NCI-H2081 (cell line): ENCODE measurements around the gene MIPOL1.

Experiments
- DNase-seq, 2 experiments: peaks; one replicate each; lab custom pipeline; 2025; lab: John Stamatoyannopoulos, UW

Gene MIPOL1

DNA sequence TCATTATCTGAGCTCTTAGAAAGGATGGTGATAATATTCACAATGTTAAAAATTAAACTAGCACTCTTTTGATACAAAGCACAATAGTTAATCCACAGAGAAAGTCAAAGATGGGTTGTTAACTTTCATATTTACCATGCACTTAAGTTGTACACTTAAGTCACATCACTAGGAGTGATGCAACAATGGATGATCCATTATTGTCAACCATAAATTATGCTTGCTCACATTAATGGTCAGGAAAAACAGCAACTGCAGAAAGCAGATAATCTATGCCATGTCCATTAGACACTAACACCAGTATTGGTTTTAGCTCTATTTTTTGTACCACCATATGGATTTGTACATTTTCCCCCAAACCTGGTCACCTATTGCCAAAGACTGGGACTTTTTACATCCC lies 201.8 kb downstream of the MIPOL1 start:
- no peak for DNase-seq

DNA sequence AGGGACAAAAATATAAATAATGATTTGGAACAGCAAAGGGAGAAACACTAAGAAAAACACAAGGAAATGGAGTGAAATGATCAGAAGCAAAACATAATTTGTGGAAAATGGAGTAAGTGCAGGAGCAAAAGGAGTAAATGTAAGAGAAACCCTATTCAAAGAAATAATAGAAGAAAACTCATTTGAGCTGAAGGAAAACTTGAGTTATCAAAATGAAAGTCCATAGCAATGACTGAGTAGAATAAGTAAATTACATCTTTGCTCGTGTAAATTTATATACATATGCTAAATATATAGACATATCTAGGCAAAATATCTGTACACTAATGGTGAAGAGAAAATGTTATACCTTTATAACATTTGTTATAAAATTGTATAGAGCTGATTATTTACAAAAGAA lies 203.4 kb downstream of the MIPOL1 start:
- DNase-seq: no peak

DNA sequence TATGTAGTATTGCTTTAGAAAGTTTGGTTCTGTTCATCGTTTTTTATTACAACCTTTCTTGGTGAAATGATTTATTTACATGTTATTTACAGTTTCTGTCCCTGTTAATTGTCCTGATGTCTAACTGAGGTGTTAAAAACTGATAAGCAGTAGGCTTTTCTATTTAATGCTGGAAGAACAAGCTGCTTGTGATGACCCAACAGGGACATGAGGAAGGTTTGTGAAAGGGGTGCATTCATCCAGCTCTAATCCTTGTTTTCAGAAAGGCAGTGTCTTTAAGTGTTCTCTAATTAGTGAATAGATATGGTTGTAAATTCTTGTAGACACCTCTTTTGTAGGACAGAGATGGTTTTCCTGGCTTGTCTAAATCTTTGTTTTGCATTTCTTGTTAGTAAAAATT lies 205.9 kb downstream of the MIPOL1 start:
- no peak for DNase-seq

DNA sequence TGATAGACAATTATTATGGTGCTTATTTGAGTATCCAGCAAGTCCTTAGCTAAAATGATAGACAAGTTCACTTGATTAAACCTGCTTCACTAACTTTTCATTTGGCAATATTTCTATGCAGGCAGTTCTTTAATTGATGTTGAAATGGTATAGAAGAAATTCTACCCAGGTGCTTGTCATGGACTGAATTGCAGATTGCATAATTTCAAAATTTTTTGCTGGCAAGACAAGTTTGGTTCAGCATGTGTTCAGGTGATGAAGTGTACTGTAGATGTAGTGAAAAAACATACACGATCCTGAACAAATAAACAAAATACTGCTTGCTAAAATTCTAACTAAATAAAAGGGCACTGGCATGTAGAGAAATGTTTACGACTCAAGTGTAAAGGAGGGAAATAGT lies 208.4 kb downstream of the MIPOL1 start:
- no peak for DNase-seq

DNA sequence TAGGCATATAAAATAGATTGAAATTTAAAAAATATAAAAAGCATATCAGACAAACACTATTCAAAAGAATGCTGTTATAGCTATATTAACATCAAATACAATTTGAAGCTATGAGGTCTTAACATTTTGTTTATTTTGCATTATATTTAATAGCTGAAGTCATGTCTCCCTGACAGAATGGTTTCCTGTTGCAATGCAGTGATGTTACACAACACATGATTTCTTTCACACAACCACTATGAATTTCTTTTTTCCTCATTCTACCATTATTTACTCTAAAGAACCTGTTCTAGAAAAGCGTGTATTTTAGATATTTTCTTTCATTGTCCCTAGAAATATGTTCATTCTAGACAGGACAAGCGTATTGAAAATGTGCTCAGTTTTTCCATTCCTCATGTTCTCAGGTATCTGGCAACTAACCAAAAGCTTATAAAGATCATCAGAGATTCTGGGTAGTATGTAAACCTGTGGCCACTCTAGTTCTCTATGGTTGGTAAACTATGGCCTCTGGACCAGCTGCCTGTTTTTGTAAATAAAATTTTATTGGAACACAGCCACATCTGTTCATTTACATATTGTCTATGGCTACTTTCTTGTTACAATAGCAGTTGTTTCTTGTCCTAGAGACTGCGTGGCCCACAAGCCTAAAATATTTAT lies 213.5 kb downstream of the MIPOL1 start:
- peak in 1 of 2 experiments; percentile 59 for DNase-seq

DNA sequence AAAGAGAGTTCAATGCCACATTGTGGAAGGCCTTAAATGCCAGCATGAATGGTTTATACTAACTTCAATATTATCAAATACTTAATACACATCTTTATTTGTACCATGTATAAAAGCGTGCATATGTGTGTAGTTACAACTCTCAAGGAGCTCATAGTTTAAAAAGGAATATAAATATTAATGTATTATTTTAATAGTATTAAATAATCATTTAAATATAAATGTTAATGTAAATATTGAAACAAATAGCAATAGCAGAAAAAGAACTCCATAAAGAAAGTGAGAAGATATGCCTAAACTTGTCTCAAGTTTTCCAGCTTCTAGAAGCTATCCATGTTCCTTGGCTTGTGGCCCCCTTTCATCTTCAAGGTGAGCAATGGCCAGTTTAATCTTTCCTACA lies 215.3 kb downstream of the MIPOL1 start:
- no peak for DNase-seq

DNA sequence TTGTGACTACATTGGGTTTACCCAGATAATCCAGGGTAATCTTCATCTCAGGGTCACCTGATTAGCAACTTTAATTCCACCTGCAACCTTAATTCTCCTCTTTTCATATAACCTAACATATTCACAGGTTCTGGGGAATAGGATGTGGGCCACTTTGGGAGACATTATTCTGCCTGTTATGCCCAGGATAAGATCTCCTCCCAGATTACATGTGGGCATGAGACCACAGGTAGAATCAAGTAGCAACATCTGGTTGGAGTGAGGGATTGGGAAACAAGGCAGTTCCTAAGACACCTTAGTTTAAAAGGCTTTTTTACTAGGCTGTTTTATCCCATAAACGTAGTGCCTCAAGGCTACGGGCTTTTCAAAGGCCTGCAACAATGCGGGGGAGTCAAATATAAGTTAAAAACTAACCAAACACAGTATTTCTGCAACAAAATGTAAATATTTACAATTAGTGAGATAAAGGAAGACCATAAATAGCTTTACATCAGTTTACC lies 215.8 kb downstream of the MIPOL1 start:
- DNase-seq: no peak

DNA sequence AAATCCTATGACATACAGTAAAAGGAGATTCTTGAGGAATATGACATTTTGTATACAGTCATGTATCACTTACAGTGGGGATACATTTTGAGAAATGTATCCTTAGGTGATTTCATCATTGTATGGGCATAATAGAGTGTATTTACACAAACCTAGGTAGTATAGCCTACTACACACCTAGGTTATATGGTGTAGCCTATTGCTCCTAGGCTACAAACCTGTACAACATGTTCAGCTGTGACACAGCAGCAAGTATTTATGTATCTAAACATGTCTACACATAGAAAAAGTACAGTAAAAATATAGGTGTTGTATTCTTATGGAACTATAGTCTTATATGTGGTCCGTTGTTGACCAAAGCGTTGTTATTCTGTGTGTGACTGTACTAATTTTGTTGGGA lies 218.5 kb downstream of the MIPOL1 start:
- no peak for DNase-seq

DNA sequence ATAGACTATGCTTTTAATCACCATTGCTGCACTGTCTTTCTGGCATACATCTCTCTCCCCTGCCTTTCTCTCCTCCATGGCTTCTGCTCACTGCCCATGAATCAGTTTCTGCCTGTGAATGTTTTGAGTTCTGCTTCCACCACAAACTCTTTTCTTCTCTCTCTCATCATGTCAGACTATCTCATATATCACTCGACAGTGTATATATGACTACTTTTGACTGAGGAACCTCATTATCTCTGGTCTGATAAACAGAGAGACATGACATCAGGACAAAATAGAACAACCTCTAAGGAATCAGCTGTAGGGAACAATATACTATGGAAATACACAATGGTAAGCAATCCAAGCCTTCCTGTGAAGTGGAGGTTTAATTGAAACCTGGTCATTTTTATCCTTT lies 219.4 kb downstream of the MIPOL1 start:
- DNase-seq: no peak

DNA sequence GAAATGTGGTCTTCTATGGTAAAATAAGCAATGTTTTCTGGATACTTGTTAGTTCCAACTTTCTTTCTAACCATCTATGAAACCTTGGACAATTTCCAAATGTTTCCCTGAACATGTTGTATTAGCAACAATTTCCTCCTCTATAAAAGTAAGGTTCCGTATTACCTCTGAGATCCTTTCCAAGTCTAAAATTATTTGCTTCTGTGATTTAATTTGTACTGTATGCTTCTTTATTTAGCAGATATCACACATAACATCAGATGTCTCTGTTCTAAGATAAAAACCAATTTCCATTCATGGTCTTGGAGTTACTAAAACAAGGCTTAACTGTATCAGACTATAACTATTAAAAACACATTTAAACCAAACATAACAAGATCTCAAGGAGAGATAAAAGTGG lies 220.1 kb downstream of the MIPOL1 start:
- no peak for DNase-seq

DNA sequence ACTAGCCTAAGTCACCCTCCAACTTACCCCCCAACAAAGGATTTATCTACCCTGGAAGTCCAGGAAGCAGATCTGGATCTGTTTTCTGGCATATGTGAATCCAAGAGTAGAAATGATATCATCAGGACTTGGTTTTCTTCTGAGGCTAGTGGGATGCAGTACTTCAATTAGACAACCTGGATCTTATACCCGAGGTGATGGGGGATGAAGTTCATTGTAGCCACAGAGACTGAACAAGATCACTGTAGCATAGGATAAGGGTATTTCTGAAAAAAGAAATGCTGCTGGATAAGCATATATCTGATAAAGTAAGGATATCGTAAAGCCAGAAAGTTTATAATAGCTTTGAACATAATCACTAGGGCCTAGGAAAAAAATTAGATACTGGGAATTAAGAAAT lies 222.9 kb downstream of the MIPOL1 start:
- no peak for DNase-seq

DNA sequence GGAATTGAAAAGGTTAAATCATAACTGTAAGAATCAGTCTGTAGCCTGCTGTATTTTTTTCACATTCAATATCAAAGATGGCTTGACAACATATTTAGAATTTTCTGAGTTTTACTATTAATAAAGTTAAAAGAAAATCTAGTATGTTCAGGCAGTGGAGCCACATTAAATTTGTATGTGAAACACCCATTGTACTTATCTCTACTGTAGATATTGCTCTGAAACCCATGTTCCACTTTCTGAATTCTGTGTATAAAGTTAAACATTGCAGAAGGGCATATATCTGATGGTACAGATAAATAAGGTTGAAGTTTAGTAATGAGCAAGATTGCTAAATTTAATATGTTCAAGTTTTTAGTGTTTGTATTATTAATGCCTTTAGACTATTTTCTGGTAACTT lies 224.6 kb downstream of the MIPOL1 start:
- no peak for DNase-seq

DNA sequence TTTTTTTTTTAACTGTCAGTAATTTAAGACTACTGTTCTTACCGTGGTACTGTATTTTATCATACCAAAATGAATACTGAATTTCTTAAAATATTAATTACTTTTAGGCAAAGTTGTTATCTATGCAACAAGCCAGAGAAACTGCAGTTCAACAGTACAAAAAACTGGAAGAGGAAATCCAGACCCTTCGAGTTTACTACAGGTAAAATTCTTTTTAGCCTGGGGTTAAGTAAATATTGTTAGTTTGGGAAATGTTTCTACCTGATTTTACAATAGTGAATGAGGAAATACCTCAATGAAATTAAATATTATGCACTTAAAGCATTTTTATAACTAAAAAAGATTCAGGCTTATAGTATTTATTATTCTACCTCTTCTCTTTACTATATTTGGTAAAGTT lies 225.0 kb downstream of the MIPOL1 start:
- DNase-seq: no peak

DNA sequence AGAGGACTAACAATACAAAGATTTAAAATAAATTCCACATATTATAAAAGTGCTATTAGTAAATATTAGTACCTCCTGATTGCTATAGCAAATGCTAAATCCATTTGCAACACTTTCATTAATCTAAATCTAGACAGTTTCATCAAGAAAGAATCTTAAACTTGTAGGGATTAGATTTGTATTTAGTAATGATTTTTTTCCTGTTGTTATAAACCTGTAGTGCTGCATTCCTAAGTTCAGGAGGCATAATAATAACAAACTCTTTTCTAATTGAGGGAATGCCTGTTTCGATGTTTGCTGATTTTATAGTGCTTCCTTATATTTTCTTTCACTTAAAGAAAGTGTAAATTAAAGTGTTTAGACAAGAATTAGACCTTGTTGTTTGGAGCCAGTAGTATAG lies 231.2 kb downstream of the MIPOL1 start:
- no peak for DNase-seq

DNA sequence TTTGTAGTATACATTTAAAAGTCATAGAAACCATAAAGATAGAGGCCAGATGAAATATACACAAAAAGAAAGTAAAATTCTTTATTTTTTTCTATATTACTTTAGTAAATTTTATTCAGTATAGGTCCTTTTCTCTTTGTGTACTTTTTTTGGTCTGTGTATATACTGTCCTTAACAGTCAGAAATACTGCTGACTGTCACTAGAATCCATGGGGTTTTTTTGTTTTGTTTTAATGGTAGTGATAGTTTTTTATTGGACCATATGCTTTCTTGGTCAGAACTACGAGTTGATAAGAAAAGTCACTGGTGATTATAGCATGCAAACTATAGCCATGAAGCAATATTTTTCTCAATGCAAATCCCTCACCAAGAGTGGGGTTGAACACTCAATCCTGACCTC lies 231.9 kb downstream of the MIPOL1 start:
- no peak for DNase-seq

DNA sequence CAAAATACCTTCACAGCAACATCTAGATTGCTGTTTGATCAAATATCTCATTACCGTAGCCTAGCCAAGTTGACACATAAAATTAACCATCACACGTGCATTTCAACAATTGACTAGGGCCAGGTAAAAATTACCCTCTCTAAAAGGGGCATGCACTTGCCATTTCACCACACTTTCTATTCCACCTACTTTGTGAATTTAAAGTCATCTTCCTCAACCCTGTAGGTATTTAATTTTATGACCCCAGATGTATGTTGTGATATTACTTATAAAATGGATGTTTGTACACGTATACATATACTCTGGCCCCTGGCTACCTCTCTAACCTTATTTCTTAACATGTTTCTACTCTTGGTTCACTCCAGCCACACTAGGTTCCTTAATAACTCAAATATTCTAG lies 237.1 kb downstream of the MIPOL1 start:
- DNase-seq: no peak

DNA sequence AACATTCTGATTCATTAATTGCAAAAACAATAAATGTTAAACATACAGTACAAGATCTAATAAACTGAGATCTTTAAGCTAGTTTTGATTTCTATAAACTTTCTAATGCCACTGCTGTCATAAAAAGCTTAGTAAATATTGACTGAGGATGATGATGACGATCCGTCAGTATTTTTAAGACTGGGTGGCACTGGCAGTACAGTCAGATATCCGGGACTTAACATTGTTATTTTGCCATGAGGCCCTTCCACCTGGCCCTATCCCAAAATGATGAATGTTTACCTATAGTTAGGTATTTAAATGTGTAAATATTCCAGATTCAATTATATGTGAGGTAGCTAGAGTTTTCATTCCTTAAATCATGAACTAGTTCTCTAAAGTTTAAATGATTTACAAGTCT lies 238.8 kb downstream of the MIPOL1 start:
- peak; percentile 33 to 83 for DNase-seq

DNA sequence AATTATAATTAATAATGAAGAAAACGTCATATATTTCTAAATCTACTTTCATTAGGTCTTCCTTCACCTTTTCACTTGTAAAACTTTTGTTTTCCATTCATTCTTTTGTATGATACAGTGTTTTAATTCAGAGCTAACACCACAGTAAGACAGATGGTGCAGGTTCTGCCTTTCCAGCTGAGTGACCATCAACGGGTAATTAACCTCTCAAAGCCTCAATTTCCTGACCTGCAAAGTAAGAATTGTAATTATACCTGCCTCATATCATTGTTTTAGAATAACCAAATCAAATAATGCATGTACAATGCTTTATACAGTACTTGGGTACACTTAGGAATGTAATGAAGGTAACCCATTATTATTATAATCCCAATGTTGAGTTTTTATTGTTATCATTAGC lies 239.8 kb downstream of the MIPOL1 start:
- DNase-seq: peak; percentile 12 to 81

DNA sequence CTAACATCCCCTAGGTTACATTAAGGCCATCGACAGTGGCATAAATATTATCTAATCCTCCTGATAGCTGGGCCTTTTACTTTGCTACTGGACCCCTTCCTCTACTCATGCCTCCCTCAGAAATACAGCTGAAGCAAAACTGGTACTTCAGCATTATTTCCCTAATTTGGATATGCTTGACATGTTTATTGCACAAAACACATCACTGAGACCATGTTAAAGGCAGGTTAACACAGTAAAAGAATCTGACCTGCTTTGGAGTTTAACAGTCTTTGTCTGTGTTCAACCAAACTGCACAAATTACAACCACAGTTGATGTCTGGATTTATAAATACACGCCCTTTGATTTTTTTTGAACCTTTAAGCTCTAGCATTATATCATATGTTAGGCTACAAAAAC lies 240.7 kb downstream of the MIPOL1 start:
- no peak for DNase-seq

DNA sequence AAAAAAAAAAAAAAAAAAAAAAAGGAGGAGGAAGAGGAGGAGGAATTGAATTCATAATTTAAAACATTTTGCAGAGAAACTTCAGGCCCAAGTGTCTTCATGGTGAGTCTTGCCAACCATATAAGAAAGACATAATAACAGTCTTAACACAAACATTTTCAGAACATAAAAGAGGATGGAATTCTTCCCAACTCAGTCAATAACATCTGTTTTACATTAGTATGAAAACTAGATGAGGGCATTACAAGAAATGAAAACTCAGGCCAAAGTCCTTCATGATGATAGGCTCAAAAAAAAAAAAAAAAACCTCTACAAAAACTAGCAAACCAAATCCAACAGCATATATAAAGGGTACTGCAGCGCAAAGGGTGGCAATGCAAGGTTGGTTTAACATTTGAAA lies 245.7 kb downstream of the MIPOL1 start:
- DNase-seq: no peak

DNA sequence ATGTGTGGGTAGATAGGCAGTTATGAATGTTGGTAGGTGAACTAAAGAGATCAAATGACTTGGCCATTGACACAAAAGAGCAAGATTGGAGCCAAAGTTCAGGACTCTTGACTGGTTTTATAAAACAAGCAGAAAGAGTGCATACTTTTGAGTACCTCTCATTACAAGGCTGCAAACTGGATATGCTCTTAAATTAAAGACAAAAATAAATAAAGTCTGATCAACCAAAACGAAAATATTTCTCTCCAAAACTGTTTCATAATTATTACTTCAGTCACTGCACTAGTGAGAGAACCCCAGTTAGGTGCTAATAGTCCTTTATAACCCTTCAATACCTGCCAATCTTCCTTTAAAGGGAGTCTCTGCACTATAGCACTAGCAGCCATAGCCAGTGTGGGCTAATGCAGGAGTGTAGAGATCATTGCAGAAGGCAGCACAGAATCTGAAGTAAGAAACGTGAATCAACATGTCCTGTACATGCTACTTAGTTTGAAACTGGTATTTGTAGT lies 250.2 kb downstream of the MIPOL1 start:
- DNase-seq: no peak

DNA sequence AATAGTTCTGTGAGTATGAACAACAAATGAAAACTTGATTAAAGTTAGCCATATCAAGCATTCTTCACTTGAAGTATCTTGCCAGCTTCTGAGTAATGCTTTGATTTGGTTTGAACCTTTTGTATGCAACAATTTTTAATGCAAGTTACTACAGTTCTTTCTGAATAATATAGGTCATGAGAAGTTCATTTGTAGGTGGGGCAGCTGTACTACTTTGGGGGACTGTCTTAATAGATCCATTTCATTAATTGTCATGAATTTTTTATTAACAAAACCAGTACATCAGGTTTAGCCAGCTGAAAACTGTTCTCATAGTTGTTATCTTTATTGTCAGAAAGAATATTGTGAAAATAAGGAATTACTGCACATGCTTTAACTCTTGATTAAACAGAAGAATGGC lies 254.6 kb downstream of the MIPOL1 start:
- DNase-seq: no peak

DNA sequence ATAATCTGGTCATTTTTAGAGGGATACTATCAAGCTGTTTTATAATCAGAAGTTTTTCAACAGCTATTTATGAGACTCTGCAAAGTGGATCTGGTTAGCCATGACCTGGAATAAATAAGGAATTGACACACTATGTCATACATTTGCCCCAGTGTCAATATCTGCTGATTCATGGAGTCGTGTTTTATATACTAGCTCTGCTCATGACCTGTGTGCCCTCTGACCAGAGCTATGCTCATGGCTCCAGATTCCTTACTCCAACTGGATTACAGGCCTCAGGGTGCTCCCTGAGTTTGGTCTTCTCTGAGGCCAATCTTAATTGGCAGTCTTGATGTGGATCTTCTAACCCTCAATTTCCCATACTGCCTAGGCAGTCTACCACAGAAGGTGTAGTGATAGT lies 256.2 kb downstream of the MIPOL1 start:
- DNase-seq: no peak

DNA sequence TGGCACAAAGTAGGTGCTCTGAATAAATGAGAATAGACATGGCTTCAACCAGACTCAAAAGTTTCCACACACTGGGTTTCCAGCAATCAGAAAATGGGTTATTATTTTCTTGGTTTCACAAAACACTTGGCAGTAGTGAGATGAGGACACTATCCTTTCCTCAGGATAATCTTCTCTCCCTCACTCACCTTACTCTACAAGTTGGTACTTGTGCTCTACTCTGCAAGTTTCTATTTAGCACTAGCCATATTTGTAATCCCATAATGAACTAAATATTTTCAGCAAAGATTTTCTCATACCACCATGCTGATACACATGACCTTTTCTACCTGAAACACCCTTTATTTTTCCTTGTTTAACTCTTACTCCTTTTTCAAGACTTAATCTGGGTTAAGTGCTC lies 259.6 kb downstream of the MIPOL1 start:
- DNase-seq: no peak
